Measurements from ENCODE around the gene DAP.

The DAP gene

DNA sequence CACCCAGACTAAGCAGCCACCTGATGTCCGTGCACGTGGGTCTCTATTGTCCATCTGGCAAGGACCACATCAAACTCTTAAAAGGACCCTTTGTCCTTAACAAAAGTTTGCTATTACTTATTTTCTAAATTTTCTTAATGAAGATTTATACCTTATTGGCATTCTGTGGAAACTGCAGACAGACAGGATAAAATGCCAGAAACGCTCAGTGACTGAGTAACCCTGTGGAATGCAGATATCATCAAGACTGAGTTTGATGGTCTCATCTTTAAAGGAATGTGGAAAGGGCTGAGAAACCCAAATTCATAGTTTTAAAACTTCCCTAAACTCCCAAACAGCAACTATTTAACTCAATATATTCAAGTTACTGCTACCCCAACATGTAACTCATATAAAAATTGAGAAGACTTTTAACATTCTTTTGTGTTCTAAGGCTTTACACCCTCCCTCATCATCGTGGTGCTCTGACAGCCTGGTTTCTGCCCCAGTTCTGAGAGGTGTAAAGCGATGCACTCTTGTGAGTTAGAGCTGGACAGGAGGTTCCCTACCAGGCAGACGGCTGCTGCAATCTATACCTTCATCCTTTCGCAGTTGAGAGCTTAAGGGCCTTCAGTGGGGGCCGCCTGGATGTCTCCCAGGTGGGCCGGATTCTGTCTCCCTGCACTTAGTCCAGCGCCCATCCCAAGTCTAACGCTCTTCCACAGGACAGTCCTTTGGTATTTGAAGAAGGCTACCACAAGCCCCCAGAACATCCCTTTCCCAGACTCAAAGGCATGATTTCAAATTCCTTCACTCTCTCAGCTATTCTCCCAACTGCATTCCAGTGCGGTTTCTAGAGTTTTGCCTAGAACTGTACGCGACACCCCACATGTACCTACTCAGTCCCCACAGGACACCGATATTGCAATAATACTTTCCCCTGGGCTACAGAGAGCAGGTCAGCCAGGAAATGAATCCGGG, 68.9 kb downstream of the DAP start:
- Mint-ChIP-seq H3K4me1 (peaks cover 13% of the 10 kb centered on the region), H3K9me3 (peaks cover 5% of the 10 kb centered on the region), H3K27ac (peak overlapping the region in 1 of 3 experiments; percentile 45), H3K27me3 (ENCODE audit: low read depth) (no peaks in the 10 kb centered on the region), H3K36me3 (ENCODE audit: low read depth) (peaks cover 26% of the 10 kb centered on the region), H3K4me3 (no peak overlapping the region)
- TF ChIP-seq CTCF (IDR thresholded peaks at IDR 0.05; ENCODE audit: unreplicated experiment in 3 of 3), result no peak

DNA sequence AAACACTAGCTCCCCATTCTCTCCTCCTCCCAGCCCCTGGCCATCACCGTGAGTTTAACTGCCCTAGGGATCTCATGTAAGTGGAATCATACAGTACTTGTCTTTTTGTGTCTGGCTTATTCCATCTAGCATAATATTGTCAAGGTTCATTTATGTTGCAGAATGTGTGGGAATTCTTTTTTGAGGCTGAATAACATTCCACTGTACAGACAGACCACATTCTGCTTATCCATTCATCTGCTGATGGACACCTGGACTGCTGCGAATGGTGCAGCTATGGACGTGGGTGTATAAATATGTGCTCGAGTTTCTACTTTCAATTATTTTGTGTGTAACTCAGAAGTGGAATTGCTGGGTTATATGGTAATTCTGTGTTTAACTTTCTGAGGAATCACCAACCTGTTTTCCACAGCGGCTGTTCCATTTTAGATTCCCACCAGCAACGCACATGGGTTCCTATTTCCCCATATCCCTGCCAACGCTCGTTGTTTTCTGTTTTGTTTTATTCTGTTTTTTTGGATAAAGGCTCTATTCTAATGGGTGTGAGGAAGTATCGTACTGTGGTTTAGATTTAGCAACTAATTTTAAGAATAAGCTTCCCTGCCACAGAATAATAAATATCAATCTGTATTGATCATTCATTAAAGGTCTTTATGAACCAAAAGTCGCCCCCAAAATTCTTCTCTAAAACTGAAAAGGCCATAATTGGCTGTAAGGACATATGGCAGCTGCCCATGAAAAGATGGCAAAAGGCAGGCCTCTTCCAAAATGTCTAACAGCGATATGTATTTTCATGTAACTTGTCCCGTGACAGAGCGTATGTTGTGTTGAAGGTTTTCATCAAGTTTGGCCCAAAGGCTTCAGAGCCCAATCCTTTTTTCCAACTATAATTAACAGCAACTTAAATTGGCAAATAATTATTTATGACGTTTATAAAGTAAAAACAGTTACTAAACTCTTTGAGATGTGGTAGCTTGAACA, 70.3 kb downstream of the DAP start:
- H3K27me3 Mint-ChIP-seq (ENCODE audit: low read depth), result no peaks in the 10 kb centered on the region
- H3K4me1 Mint-ChIP-seq, result peaks cover 13% of the 10 kb centered on the region
- peaks cover 17% of the 10 kb centered on the region for H3K9me3 Mint-ChIP-seq
- no peak overlapping the region for H3K27ac Mint-ChIP-seq
- no peak overlapping the region for H3K4me3 Mint-ChIP-seq
- no peak for TF ChIP-seq CTCF (IDR thresholded peaks at IDR 0.05; ENCODE audit: unreplicated experiment in 3 of 3)
- H3K36me3 Mint-ChIP-seq (ENCODE audit: low read depth), result peaks cover 39% of the 10 kb centered on the region

GRCh38 chr5:10689391-10690081, 71.5 kb downstream of the DAP start:
- peaks cover 52% of the 10 kb centered on the region for H3K36me3 Mint-ChIP-seq (ENCODE audit: low read depth)
- H3K4me3 Mint-ChIP-seq, result no peak overlapping the region

GRCh38 chr5:10688651-10689171, 72.3 kb downstream of the DAP start:
- H3K36me3 Mint-ChIP-seq (ENCODE audit: low read depth), result peaks cover 58% of the 10 kb centered on the region
- peaks cover 6% of the 10 kb centered on the region for H3K4me1 Mint-ChIP-seq
- H3K4me3 Mint-ChIP-seq, result no peak overlapping the region
- TF ChIP-seq CTCF (IDR thresholded peaks at IDR 0.05; ENCODE audit: unreplicated experiment in 3 of 3), result no peak
- no peak overlapping the region for H3K27ac Mint-ChIP-seq
- peaks cover 17% of the 10 kb centered on the region for H3K9me3 Mint-ChIP-seq
- H3K27me3 Mint-ChIP-seq (ENCODE audit: low read depth), result no peaks in the 10 kb centered on the region

More at GRCh38 chr5:10689391-10690081, 71.5 kb downstream of the DAP start:
- Mint-ChIP-seq H3K4me1 (peaks cover 6% of the 10 kb centered on the region), H3K27ac (no peak overlapping the region), H3K9me3 (peaks cover 17% of the 10 kb centered on the region), H3K27me3 (ENCODE audit: low read depth) (no peaks in the 10 kb centered on the region)
- TF ChIP-seq CTCF (IDR thresholded peaks at IDR 0.05; ENCODE audit: unreplicated experiment in 3 of 3), result no peak

- H3K27me3 Mint-ChIP-seq (ENCODE audit: low read depth), result no peaks in the 10 kb centered on the region
- H3K4me3 Mint-ChIP-seq, result no peak overlapping the region
- H3K36me3 Mint-ChIP-seq (ENCODE audit: low read depth), result peaks cover 61% of the 10 kb centered on the region
These were observed 74.1 kb downstream of the DAP start for GRCh38 chr5:10686890-10687289.

More at GRCh38 chr5:10686890-10687289, 74.1 kb downstream of the DAP start:
- H3K9me3 Mint-ChIP-seq, result peaks cover 17% of the 10 kb centered on the region
- no peaks in the 10 kb centered on the region for H3K4me1 Mint-ChIP-seq
- H3K27ac Mint-ChIP-seq, result no peak overlapping the region
- TF ChIP-seq CTCF (IDR thresholded peaks at IDR 0.05; ENCODE audit: unreplicated experiment in 3 of 3), result no peak
